DMS114 treated with DMSO at 0.1 percent for 48 hours (cell line): Measurements from ENCODE around the gene GCK.

ENCODE experiments used
- DNase-seq: peaks from one replicate; lab custom pipeline; 2025; ENCODE audit not compliant: unreplicated experiment; lab: John Stamatoyannopoulos, UW

GCK gene

GRCh38 chr7:44223362-44224079, 34.3 kb upstream of the GCK start:
- DNase-seq: no peak

GRCh38 chr7:44222776-44223261, 33.6 kb upstream of the GCK start:
- DNase-seq: no peak

GRCh38 chr7:44222074-44222473, 32.8 kb upstream of the GCK start:
- DNase-seq: no peak

- DNase-seq: no peak
Measured at GRCh38 chr7:44221231-44221791, 32.1 kb upstream of the GCK start.

GRCh38 chr7:44220358-44221112, 31.3 kb upstream of the GCK start:
- no peak for DNase-seq

GRCh38 chr7:44220046-44220357, 30.8 kb upstream of the GCK start:
- no peak for DNase-seq

GRCh38 chr7:44219371-44220045, 30.3 kb upstream of the GCK start:
- DNase-seq: no peak

GRCh38 chr7:44218418-44219201, 29.4 kb upstream of the GCK start:
- no peak for DNase-seq

- no peak for DNase-seq
Measured at GRCh38 chr7:44217852-44218402, 28.7 kb upstream of the GCK start.

GRCh38 chr7:44217223-44217714, 28.0 kb upstream of the GCK start:
- DNase-seq: no peak

GRCh38 chr7:44216521-44217222, 27.4 kb upstream of the GCK start:
- DNase-seq: no peak

- DNase-seq: no peak
Measured at GRCh38 chr7:44216019-44216418, 26.8 kb upstream of the GCK start.

GRCh38 chr7:44215531-44215930, 26.3 kb upstream of the GCK start:
- no peak for DNase-seq

GRCh38 chr7:44213877-44214388, 24.7 kb upstream of the GCK start:
- no peak for DNase-seq

GRCh38 chr7:44213206-44213876, 24.1 kb upstream of the GCK start:
- DNase-seq: no peak

GRCh38 chr7:44212581-44213184, 23.4 kb upstream of the GCK start:
- no peak for DNase-seq

- no peak for DNase-seq
Measured at GRCh38 chr7:44212018-44212417, 22.8 kb upstream of the GCK start.

GRCh38 chr7:44211126-44211675, 22.0 kb upstream of the GCK start:
- DNase-seq: no peak
